OCI-LY3 (cell line): Measurements from ENCODE around the gene ADGRL1.

ENCODE experiments used
- H2AFZ ChIP-seq: fragments of 200-600, 300-600 bp; shearing (Covaris generic); 2 replicates; pipeline ENCODE4 v1.6.0; 2014; ENCODE audit warnings: antibody characterized with exemption, low read depth, low read length
- H3K27ac ChIP-seq: fragments of 200-600, 300-600 bp; sonication (generic); 2 replicates; pipeline ENCODE4 v1.5.1; 2014; ENCODE audit warnings: mild to moderate bottlenecking, low read length, moderate library complexity, mixed read lengths
- H3K27me3 ChIP-seq: fragments of 200-600, 300-600 bp; sonication (generic); 2 replicates; pipeline ENCODE4 v1.6.1; 2014; ENCODE audit warnings: low read depth, low read length, mixed read lengths
- H3K36me3 ChIP-seq: fragments of 200-600, 300-600 bp; sonication (generic); replicated peaks from 2 replicates; pipeline ENCODE3; 2014; ENCODE audit warnings: low read depth, low read length, mixed read lengths
- H3K4me1 ChIP-seq: fragments of 300-600, 200-600 bp; sonication (generic); 2 replicates; pipeline ENCODE4 v1.6.1; 2014; ENCODE audit warnings: low read length, mixed read lengths
- H3K4me2 ChIP-seq: fragments of 200-600, 300-600 bp; sonication (generic); 2 replicates; pipeline ENCODE4 v1.6.1; 2014; ENCODE audit warnings: low read length, mixed read lengths
- H3K4me3 ChIP-seq: fragments of 300-600, 200-600 bp; sonication (generic); 2 replicates; pipeline ENCODE4 v1.5.1; 2014; ENCODE audit warnings: antibody characterized with exemption, mild to moderate bottlenecking, low read length, moderate library complexity
- H3K79me2 ChIP-seq: fragments of 300-600, 200-600 bp; shearing (Covaris generic); 2 replicates; pipeline ENCODE4 v1.6.1; 2014; ENCODE audit warnings: mild to moderate bottlenecking, low read length, mixed read lengths
- H3K9ac ChIP-seq: fragments of 300-600, 200-600 bp; shearing (Covaris generic); 2 replicates; pipeline ENCODE4 v1.6.0; 2014; ENCODE audit warnings: mild to moderate bottlenecking, low read length, moderate library complexity
- H3K9me3 ChIP-seq: fragments of 200-600, 300-600 bp; shearing (Covaris generic); 2 replicates; pipeline ENCODE4 v1.6.1; 2014; ENCODE audit warnings: low read length, mixed read lengths; ENCODE audit not compliant: insufficient read depth
- H4K20me1 ChIP-seq: fragments of 200-600, 300-600 bp; sonication (generic); 2 replicates; pipeline ENCODE4 v1.6.1; 2016; ENCODE audit warnings: low read length, mixed read lengths; ENCODE audit not compliant: insufficient read depth
- EZH2phosphoT487 ChIP-seq: fragments of 200-600 bp; shearing (Covaris generic); IDR thresholded peaks from 2 replicates; pipeline ENCODE4 v1.6.1; 2018; ENCODE audit warnings: antibody characterized with exemption, mixed run types, low read depth
- TF ChIP-seq, protein P1 (sequence below): fragments of 200-600, 300-600 bp; sonication (generic); IDR thresholded peaks from 2 replicates; pipeline ENCODE4 v1.5.1; 2014; ENCODE audit warnings: antibody characterized with exemption, low read length, low read depth

The ADGRL1 gene

DNA sequence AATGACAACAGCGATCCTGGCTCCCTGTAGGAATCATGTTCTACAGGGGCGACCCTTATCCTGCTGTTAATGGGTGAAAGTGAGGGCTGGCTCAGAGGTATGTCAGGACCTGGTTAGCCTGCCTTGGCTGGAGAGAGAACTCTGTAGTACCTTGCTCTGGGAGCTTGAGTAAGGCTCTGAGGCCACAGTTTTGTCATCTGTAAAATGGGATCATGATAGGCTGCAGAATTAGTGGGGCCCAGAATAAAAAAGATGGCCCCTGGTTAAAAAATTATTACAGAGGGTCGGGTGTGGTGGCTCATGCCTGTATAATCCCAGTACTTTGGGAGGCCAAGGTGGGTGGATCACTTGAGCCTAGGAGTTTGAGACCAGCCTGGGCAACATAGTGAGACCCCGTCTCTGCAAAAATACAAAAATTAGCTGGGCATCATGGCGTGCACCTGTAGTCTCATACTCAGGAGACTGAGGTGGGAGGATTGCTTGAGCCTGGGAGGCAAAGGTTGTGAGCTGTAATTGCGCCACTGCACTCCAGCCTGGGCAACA is 104.9 kb downstream of the ADGRL1 start:
- no peak overlapping the region for H3K4me3 ChIP-seq

More for the DNA sequence above, 104.9 kb downstream of the ADGRL1 start:
- H3K27ac ChIP-seq: no peak overlapping the region
- no peak overlapping the region for H3K9ac ChIP-seq
- H3K79me2 ChIP-seq: no peaks in the 10 kb centered on the region
- H4K20me1 ChIP-seq: no peaks in the 10 kb centered on the region
- TF ChIP-seq, protein P1, sequence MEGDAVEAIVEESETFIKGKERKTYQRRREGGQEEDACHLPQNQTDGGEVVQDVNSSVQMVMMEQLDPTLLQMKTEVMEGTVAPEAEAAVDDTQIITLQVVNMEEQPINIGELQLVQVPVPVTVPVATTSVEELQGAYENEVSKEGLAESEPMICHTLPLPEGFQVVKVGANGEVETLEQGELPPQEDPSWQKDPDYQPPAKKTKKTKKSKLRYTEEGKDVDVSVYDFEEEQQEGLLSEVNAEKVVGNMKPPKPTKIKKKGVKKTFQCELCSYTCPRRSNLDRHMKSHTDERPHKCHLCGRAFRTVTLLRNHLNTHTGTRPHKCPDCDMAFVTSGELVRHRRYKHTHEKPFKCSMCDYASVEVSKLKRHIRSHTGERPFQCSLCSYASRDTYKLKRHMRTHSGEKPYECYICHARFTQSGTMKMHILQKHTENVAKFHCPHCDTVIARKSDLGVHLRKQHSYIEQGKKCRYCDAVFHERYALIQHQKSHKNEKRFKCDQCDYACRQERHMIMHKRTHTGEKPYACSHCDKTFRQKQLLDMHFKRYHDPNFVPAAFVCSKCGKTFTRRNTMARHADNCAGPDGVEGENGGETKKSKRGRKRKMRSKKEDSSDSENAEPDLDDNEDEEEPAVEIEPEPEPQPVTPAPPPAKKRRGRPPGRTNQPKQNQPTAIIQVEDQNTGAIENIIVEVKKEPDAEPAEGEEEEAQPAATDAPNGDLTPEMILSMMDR: no peak
- TF ChIP-seq EZH2phosphoT487: no peak
- peaks cover 12% of the 10 kb centered on the region for H3K36me3 ChIP-seq
- H2AFZ ChIP-seq: no peak overlapping the region
- no peaks in the 10 kb centered on the region for H3K4me1 ChIP-seq
- H3K9me3 ChIP-seq: no peaks in the 10 kb centered on the region
- no peaks in the 10 kb centered on the region for H3K27me3 ChIP-seq
- H3K4me2 ChIP-seq: no peak overlapping the region
